ENCODE data around the gene CLINT1. TPM values are rescaled to one million over a fixed set of nuclear protein-coding genes. Genes with fewer than 3 reads are reported as not detected.

Gene CLINT1
- total and polyA plus RNA-seq, 9 of the 15 experiments (the other 6 are each of a cell fraction or from before 2014, with no cell fraction given): 23.6 to 125 (median 71.4) TPM

DNA sequence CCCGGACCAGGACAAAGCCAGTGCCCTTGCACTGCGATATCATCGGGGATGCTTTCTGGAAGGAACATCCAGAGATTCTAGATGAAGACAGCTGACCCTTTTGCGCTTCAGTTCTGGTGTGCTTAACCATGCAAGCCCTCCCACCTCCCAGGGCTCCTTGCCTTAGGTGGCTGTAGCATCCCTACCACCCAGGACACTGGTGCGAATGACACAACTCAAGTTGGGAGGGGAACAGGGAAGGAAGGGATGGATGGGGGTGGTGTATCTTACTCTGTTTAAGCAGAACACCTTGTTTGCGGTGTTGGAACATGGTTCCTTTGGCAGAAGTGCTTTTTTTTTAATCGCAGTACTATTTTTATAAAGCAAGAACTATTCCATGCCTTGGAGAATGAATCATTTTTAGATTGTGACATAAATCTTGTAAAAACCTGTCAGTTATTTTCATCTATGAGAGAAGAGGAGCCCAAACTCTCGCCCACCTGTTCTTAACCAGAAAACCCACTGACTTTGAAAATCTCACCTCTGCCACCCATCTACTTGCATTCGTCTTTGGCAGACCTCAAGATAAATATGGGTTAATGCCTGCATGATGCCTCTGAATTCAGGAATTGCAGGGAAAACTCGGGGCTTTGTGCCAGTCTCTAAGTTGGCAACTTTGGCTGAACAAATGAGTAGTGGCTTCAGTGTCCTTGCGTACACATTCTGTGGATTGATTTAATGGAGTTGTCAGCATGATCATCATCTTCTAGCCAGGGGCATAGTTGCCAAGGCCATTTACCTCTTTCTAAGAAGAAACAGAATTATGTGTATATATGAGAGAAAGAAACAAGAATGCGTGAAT, 119.3 kb downstream of the CLINT1 start (continued):
- no peak for TF ChIP-seq RFX5 (IDR thresholded peaks at IDR 0.05; ENCODE audit: low read depth, low read length)
- no peak for TF ChIP-seq KHSRP (IDR thresholded peaks at IDR 0.05)
- TF ChIP-seq ZNF589 (CRISPR knock-in tag; IDR thresholded peaks at IDR 0.05; ENCODE audit: low read depth): no peak
- TF ChIP-seq, protein P1, sequence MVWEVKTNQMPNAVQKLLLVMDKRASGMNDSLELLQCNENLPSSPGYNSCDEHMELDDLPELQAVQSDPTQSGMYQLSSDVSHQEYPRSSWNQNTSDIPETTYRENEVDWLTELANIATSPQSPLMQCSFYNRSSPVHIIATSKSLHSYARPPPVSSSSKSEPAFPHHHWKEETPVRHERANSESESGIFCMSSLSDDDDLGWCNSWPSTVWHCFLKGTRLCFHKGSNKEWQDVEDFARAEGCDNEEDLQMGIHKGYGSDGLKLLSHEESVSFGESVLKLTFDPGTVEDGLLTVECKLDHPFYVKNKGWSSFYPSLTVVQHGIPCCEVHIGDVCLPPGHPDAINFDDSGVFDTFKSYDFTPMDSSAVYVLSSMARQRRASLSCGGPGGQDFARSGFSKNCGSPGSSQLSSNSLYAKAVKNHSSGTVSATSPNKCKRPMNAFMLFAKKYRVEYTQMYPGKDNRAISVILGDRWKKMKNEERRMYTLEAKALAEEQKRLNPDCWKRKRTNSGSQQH (CRISPR knock-in tag; IDR thresholded peaks at IDR 0.05): no peak
- TF ChIP-seq HDAC2 (IDR thresholded peaks at IDR 0.05): no peak
- TF ChIP-seq ZNF347 (CRISPR knock-in tag; IDR thresholded peaks at IDR 0.05; ENCODE audit: low read depth): no peak

DNA sequence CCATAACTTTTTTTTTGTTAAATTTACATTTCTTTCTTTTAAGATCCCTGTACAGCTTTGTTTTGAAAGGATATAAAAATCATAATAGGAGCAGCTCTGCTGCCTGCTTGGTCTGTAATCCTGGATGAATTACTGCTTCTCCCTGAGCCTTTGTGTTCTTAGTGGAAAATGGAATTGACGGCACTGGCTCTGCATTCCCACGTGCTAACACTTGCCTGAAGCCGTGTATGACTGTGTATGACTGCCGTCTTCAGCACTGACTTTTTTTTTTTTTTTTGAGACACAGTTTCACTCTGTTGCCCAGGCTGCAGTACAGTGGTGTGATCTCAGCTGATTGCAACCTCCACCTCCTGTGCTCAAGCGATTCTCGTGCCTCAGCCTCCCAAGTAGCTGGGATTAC, 123.0 kb downstream of the CLINT1 start:
- H3K4me1 ChIP-seq (replicated peaks in 1 of 2; ENCODE audit: control insufficient read depth in 2 of 2, insufficient read depth in 2 of 2, low read length in 2 of 2): peaks cover 5 to 13% of the 10 kb centered on the region in 2 experiments; a peak in 4 of 5 replicates
- no peak overlapping the region for H3K4me2 ChIP-seq (ENCODE audit: insufficient read depth, low read length)
- H3K4me3 ChIP-seq: no peak overlapping the region
- intact Hi-C loops (cut with micrococcal nuclease) (no loop called here), in situ Hi-C loops (cut with MboI) (loop anchor here (10.0 kb wide), 1 partner anchor 391 kb away; a partner anchor contains a TSS)
- H3K79me2 ChIP-seq (ENCODE audit: control insufficient read depth, insufficient read depth, low read length): no peaks in the 10 kb centered on the region; the same call in 2 of the 3 replicates
- H3K9me3 ChIP-seq (replicated peaks; ENCODE audit: control insufficient read depth, insufficient read depth, low read depth, low read length): no peaks in the 10 kb centered on the region
- H3K9me1 ChIP-seq (ENCODE audit: control insufficient read depth, insufficient read depth, low read length): no peaks in the 10 kb centered on the region
- 89% methylated on average over 6 of the region's 6 CpGs for WGBS (ENCODE audit: insufficient coverage, low coverage, missing lambda C conversion rate)
- no peaks in the 10 kb centered on the region for H4K20me1 ChIP-seq (replicated peaks; ENCODE audit: control insufficient read depth, insufficient read depth, low read length)
- ATAC-seq (no peak), FAIRE-seq (no peak), DNase-seq (ENCODE audit: extremely low read depth in 1 of 4, low spot score in 3 of 4) (no peak)
- CTCF ChIA-PET (ENCODE audit: low intra/inter-chr PET ratio): no interaction called here
- no peak overlapping the region for H3K9ac ChIP-seq (ENCODE audit: insufficient read depth in 1 of 2, low read depth in 2 of 2, low read length in 2 of 2)
- no peak overlapping the region for H2AFZ ChIP-seq (ENCODE audit: low read depth, low read length)
- POLR2A ChIA-PET: no interaction called here
- H3K27me3 ChIP-seq (ENCODE audit: control insufficient read depth in 2 of 2, insufficient read depth in 2 of 2, low read length in 2 of 2): no peaks in the 10 kb centered on the region
- H3K27ac ChIP-seq (ENCODE audit: extremely low read depth, low read depth, low read length): no peak overlapping the region
- peaks cover 58% of the 10 kb centered on the region; the same call in 2 of the 3 replicates for H3K36me3 ChIP-seq (ENCODE audit: control insufficient read depth, insufficient read depth, low read length)
- BruUV-seq (replicated peaks): no TSS peak
- TF ChIP-seq NR2F6 (CRISPR knock-in tag; IDR thresholded peaks at IDR 0.05) (no peak), ZNF197 (CRISPR knock-in tag; IDR thresholded peaks at IDR 0.05; ENCODE audit: low read depth) (no peak), ZNF507 (tag; conservative IDR thresholded peaks at IDR 0.05) (no peak), ZNF324 (CRISPR knock-in tag; IDR thresholded peaks at IDR 0.05) (no peak), ZZZ3 (IDR thresholded peaks at IDR 0.05) (no peak), CEBPG (CRISPR knock-in tag; IDR thresholded peaks at IDR 0.05) (no peak), CEBPG (tag; conservative IDR thresholded peaks at IDR 0.05 in 1 of 2, IDR thresholded peaks at IDR 0.05 in 1 of 2) (no peak), ZEB2 (IDR thresholded peaks at IDR 0.05) (no peak), PKNOX1 (IDR thresholded peaks at IDR 0.05) (no peak), PHB2 (IDR thresholded peaks at IDR 0.05; ENCODE audit: low read depth) (no peak), NEUROD1 (IDR thresholded peaks at IDR 0.05; ENCODE audit: borderline replicate concordance, low read depth, low read length, partially characterized antibody) (no peak), KAT2B (IDR thresholded peaks at IDR 0.05; ENCODE audit: low read depth, low read length) (no peak)
- TF ChIP-seq, protein P2, sequence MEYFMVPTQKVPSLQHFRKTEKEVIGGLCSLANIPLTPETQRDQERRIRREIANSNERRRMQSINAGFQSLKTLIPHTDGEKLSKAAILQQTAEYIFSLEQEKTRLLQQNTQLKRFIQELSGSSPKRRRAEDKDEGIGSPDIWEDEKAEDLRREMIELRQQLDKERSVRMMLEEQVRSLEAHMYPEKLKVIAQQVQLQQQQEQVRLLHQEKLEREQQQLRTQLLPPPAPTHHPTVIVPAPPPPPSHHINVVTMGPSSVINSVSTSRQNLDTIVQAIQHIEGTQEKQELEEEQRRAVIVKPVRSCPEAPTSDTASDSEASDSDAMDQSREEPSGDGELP (CRISPR knock-in tag; IDR thresholded peaks at IDR 0.05; ENCODE audit: borderline replicate concordance): no peak

Measured in K562 (cell line).